HepG2 (cell line): Measurements from ENCODE around the gene SP5. TPM values are rescaled to one million over a fixed set of nuclear protein-coding genes. Genes with fewer than 3 reads are reported as not detected.
A peak's percentile ranks its signal among the peaks of the same experiment; 100 is the strongest.

Source experiments
- FOXK1 ChIP-seq: sonication (generic); formaldehyde crosslinking; IDR thresholded peaks from 2 replicates; pipeline ENCODE4 v1.4.0; 2020; ENCODE audit warnings: low read depth, missing genetic modification reagents, borderline replicate concordance
- KLF12 ChIP-seq: sonication (generic); formaldehyde crosslinking; IDR thresholded peaks from 2 replicates; pipeline ENCODE4 v1.4.0; 2020; ENCODE audit warnings: missing genetic modification reagents, borderline replicate concordance
- MAF1 ChIP-seq: sonication (generic); formaldehyde crosslinking; IDR thresholded peaks from 2 replicates; pipeline ENCODE4 v1.5.0; 2020; ENCODE audit warnings: missing genetic modification reagents, borderline replicate concordance
- MED13 ChIP-seq: sonication (generic); formaldehyde crosslinking; IDR thresholded peaks from 2 replicates; pipeline ENCODE4 v1.5.0; 2020; ENCODE audit warnings: missing genetic modification reagents
- NCOA1 ChIP-seq: sonication (generic); formaldehyde crosslinking; IDR thresholded peaks from 2 replicates; pipeline ENCODE4 v1.9.0; 2021; ENCODE audit warnings: missing genetic modification reagents
- RFX3 ChIP-seq: IDR thresholded peaks from 2 replicates; pipeline ENCODE4 v1.6.1; 2016; ENCODE audit warnings: missing biosample characterization, missing genetic modification reagents
- SNAPC5 ChIP-seq: sonication (generic); formaldehyde crosslinking; IDR thresholded peaks from 2 replicates; pipeline ENCODE4 v1.8.1; 2023; ENCODE audit warnings: mild to moderate bottlenecking, missing genetic modification reagents, borderline replicate concordance
- SP140L ChIP-seq: sonication (generic); formaldehyde crosslinking; IDR thresholded peaks from 2 replicates; pipeline ENCODE4 v1.4.0; 2020; ENCODE audit warnings: missing genetic modification reagents, borderline replicate concordance
- SP2 ChIP-seq: sonication (generic); formaldehyde crosslinking; IDR thresholded peaks from 2 replicates; pipeline ENCODE4 v1.5.1; 2020; ENCODE audit warnings: mild to moderate bottlenecking, missing genetic modification reagents
- TBP ChIP-seq: sonication (generic); formaldehyde crosslinking; IDR thresholded peaks from 2 replicates; pipeline ENCODE4 v1.5.0; 2020; ENCODE audit warnings: missing genetic modification reagents
- ZBTB37 ChIP-seq: sonication (generic); formaldehyde crosslinking; IDR thresholded peaks from 2 replicates; pipeline ENCODE4 v1.4.0; 2020; ENCODE audit warnings: mild to moderate bottlenecking, missing genetic modification reagents
- ZFYVE20 ChIP-seq: sonication (generic); formaldehyde crosslinking; IDR thresholded peaks from 2 replicates; pipeline ENCODE4 v1.8.0; 2023; ENCODE audit warnings: low read depth, mild to moderate bottlenecking, moderate library complexity, missing genetic modification reagents, borderline replicate concordance
- ZHX2 ChIP-seq, 2 experiments: sonication (generic) in 1 of 2; formaldehyde crosslinking in 1 of 2; IDR thresholded peaks; 2 replicates each; pipeline versions ENCODE4 v1.6.1 to v1.9.0; 2014 to 2022; ENCODE audit warnings: antibody characterized with exemption in 1 of 2, borderline replicate concordance in 1 of 2, inconsistent platforms in 1 of 2, low read depth in 1 of 2, missing genetic modification reagents in 1 of 2
- ZMYM3 ChIP-seq: sonication (generic); formaldehyde crosslinking; IDR thresholded peaks from 2 replicates; pipeline ENCODE4 v1.5.1; 2020; ENCODE audit warnings: mild to moderate bottlenecking, missing genetic modification reagents
- ZNF713 ChIP-seq: sonication (generic); formaldehyde crosslinking; IDR thresholded peaks from 2 replicates; pipeline ENCODE4 v1.4.0; 2020; ENCODE audit warnings: mild to moderate bottlenecking, missing genetic modification reagents
- ZNF724P ChIP-seq: sonication (generic); formaldehyde crosslinking; IDR thresholded peaks from 2 replicates; pipeline ENCODE4 v1.8.0; 2022; ENCODE audit warnings: missing genetic modification reagents, borderline replicate concordance
- polyA plus RNA-seq, 8 experiments: library from polyadenylated mRNA; depleted of rRNA in 3 of 8; stranded (reverse) in 7 of 8; unstranded in 1 of 8; fragments of >200 nt; fragmentation: Illumina TruSeq in 4 of 8; extraction: Trizol in 4 of 8; gene quantifications; 2 replicates each; pipeline versions ENCODE4 v1.2.1 to v1.2.3, GENCODE V29; 2011 to 2016; ENCODE audit warnings: low read depth in 4 of 8, missing spikeins in 1 of 8, mixed read lengths in 1 of 8; ENCODE audit not compliant: insufficient read depth in 1 of 8
- total RNA-seq, 5 experiments: library from RNA; depleted of rRNA; stranded (reverse); fragments of >200 nt; fragmentation: Illumina TruSeq; extraction: Trizol; gene quantifications; 2 replicates each; pipeline ENCODE4 v1.2.3, GENCODE V29; 2016; ENCODE audit warnings: low read depth in 1 of 5
- TF ChIP-seq, protein P1 (sequence below): sonication (generic); formaldehyde crosslinking; IDR thresholded peaks from 2 replicates; pipeline ENCODE4 v1.5.0; 2020; ENCODE audit warnings: missing genetic modification reagents
- TF ChIP-seq, protein P2 (sequence below): sonication (generic); formaldehyde crosslinking; IDR thresholded peaks from 2 replicates; pipeline ENCODE4 v1.4.0; 2020; ENCODE audit warnings: missing genetic modification reagents, mild to moderate bottlenecking, borderline replicate concordance

SP5 gene
- total and polyA plus RNA-seq, 2 of the 13 experiments (the other 11 are each of a cell fraction or from before 2014, with no cell fraction given): 50.8 to 119 TPM

DNA sequence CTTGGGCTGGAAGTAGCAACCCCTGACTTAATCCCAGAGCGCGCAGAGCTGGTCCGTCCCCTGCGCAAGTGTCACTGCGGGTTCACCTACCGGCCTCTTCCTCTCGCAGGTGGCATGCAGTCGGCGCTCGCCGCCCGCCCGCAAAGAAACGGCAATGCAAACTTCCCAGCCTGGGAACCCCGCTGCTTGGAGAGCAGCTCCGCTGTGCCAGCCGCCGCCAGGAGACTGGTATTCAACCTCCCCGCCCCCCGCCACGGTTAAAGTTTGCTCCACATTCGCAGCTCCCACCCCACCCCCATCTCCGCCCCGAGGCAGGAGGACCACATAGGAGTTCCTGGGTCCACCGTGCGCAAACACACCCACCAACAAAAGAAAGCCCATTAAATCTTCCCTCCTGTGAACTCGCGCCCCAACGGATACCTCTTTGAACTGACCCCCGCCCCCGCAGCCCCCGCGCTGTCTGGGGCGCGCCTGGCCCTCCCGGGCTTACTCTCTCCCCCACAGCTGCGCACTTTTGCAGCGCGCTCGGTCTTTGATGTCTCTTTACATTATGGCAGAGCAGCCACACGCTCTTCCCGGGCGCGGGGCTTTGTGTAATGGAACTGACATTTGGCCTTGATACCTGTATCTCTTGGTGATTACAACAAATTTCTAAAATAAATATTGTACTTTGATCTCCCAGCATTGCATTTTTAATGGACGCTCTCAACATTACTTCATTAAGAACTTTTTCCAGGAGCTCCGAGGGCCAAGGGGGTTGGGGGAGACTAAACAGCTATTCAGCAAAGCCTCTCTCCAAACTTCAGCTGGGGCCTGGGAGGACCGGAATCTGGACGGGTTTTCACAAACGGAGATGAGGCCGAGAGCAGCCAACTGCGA lies 3.1 kb upstream of the SP5 start (continued):
- TF ChIP-seq FOXK1 (CRISPR knock-in tag) (peak; percentile 86), SNAPC5 (CRISPR knock-in tag) (peak; percentile 64; the same call in 1 of the 2 replicates), KLF12 (CRISPR knock-in tag) (peak; percentile 68), RFX3 (CRISPR knock-in tag) (no peak), ZNF724P (peak; percentile 50; the same call in 1 of the 2 replicates), TBP (CRISPR knock-in tag) (no peak), ZHX2 (IDR thresholded peaks at IDR 0.05; ENCODE audit: low read depth) (peak; percentile 55; the same call in 1 of the 2 replicates), ZHX2 (CRISPR knock-in tag; IDR thresholded peaks at IDR 0.05; ENCODE audit: borderline replicate concordance) (peak; percentile 63; the same call in 1 of the 2 replicates), SP140L (CRISPR knock-in tag) (0 out of 2 replicates have a peak, but pooled peaks have one; percentile 55), MED13 (CRISPR knock-in tag) (peak; percentile 96), SP2 (CRISPR knock-in tag) (no peak; the same call in 1 of the 2 replicates), MAF1 (peak; percentile 18; the same call in 1 of the 2 replicates), ZFYVE20 (CRISPR knock-in tag) (no peak), ZBTB37 (CRISPR knock-in tag) (peak; percentile 70), ZMYM3 (CRISPR knock-in tag) (peak; percentile 60), NCOA1 (CRISPR knock-in tag) (peak; percentile 81), ZNF713 (no peak)
- TF ChIP-seq, protein P1, sequence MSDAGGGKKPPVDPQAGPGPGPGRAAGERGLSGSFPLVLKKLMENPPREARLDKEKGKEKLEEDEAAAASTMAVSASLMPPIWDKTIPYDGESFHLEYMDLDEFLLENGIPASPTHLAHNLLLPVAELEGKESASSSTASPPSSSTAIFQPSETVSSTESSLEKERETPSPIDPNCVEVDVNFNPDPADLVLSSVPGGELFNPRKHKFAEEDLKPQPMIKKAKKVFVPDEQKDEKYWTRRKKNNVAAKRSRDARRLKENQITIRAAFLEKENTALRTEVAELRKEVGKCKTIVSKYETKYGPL (CRISPR knock-in tag): 0 out of 2 replicates have a peak, but pooled peaks have one; percentile 44
- TF ChIP-seq, protein P2, sequence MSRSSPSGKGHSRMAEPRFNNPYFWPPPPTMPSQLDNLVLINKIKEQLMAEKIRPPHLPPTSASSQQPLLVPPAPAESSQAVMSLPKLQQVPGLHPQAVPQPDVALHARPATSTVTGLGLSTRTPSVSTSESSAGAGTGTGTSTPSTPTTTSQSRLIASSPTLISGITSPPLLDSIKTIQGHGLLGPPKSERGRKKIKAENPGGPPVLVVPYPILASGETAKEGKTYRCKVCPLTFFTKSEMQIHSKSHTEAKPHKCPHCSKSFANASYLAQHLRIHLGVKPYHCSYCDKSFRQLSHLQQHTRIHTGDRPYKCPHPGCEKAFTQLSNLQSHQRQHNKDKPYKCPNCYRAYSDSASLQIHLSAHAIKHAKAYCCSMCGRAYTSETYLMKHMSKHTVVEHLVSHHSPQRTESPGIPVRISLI: peak; percentile 47; the same call in 1 of the 2 replicates
